ENCODE measurements around the gene ZNF678.
"Not testable (repeated sequence)": the region's sequence is repeated elsewhere in the genome, so short reads cannot be mapped to it uniquely, and the experiment has no call there.

The ZNF678 gene

GRCh38 chr1:227572752-227573151, 9.4 kb downstream of the ZNF678 start:
- peaks cover 3% of the 10 kb centered on the region; the same call in 1 of the 2 replicates for H3K9me3 ChIP-seq (ENCODE audit: insufficient read depth, low read depth, low read length)

GRCh38 chr1:227574926-227575325, 11.6 kb downstream of the ZNF678 start:
- Histone ChIP-seq H3K27ac (ENCODE audit: low read depth, low read length) (no peak overlapping the region), H3K27me3 (ENCODE audit: insufficient read depth, low read length) (no peaks in the 10 kb centered on the region), H3K36me3 (ENCODE audit: insufficient read depth, low read length) (no peaks in the 10 kb centered on the region), H3K4me1 (ENCODE audit: insufficient read depth, low read length) (no peaks in the 10 kb centered on the region), H3K9me3 (ENCODE audit: insufficient read depth, low read depth, low read length) (peaks cover 3% of the 10 kb centered on the region; the same call in 1 of the 2 replicates), H3K9ac (ENCODE audit: low read depth, low read length) (no peak overlapping the region), H3K4me3 (ENCODE audit: low read length) (no peak overlapping the region)
- WGBS = 93% methylated on average over 1 of the region's 1 CpG

More at GRCh38 chr1:227572752-227573151, 9.4 kb downstream of the ZNF678 start:
- 98% methylated on average over 7 of the region's 7 CpGs for WGBS
- Histone ChIP-seq H3K27ac (ENCODE audit: low read depth, low read length) (no peak overlapping the region), H3K4me1 (ENCODE audit: insufficient read depth, low read length) (no peaks in the 10 kb centered on the region), H3K27me3 (ENCODE audit: insufficient read depth, low read length) (no peaks in the 10 kb centered on the region), H3K4me3 (ENCODE audit: low read length) (no peak overlapping the region), H3K9ac (ENCODE audit: low read depth, low read length) (no peak overlapping the region), H3K36me3 (ENCODE audit: insufficient read depth, low read length) (no peaks in the 10 kb centered on the region)

DNA sequence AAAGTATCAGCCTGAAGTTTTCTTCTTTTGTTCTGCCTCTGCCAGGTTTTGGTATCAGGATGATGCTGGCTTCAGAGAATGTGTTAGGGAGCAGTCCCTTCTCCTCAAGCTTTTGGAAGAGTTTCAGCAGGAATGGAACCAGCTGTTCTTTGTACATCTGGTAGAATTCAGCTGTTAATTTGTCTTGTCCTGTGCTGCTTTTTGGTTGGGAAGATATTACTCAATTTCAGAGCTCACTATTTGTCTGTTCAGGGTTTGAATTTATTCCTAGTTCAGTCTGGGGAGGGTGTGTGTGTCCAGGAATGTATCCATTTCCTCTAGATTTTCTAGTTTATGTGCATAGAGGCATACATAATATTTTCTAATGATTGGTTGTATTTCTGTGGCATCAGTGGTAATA, 12.8 kb downstream of the ZNF678 start:
- H3K9me3 ChIP-seq (ENCODE audit: insufficient read depth, low read depth, low read length) = peaks cover 3% of the 10 kb centered on the region; the same call in 1 of the 2 replicates
- H3K27ac ChIP-seq (ENCODE audit: low read depth, low read length) = no peak overlapping the region
- H3K4me1 ChIP-seq (ENCODE audit: insufficient read depth, low read length) = no peaks in the 10 kb centered on the region
- H3K36me3 ChIP-seq (ENCODE audit: insufficient read depth, low read length) = no peaks in the 10 kb centered on the region
- H3K9ac ChIP-seq (ENCODE audit: low read depth, low read length) = no peak overlapping the region
- no peak overlapping the region for H3K4me3 ChIP-seq (ENCODE audit: low read length)
- no peaks in the 10 kb centered on the region for H3K27me3 ChIP-seq (ENCODE audit: insufficient read depth, low read length)

GRCh38 chr1:227577500-227577899, 14.1 kb downstream of the ZNF678 start:
- H3K4me1 ChIP-seq (ENCODE audit: insufficient read depth, low read length) = no peaks in the 10 kb centered on the region
- H3K9me3 ChIP-seq (ENCODE audit: insufficient read depth, low read depth, low read length) = peaks cover 3% of the 10 kb centered on the region; the same call in 1 of the 2 replicates
- no peaks in the 10 kb centered on the region for H3K36me3 ChIP-seq (ENCODE audit: insufficient read depth, low read length)
- H3K9ac ChIP-seq (ENCODE audit: low read depth, low read length) = no peak overlapping the region
- no peak overlapping the region for H3K4me3 ChIP-seq (ENCODE audit: low read length)
- H3K27me3 ChIP-seq (ENCODE audit: insufficient read depth, low read length) = no peaks in the 10 kb centered on the region
- no peak overlapping the region for H3K27ac ChIP-seq (ENCODE audit: low read depth, low read length)

- peaks cover 15% of the 10 kb centered on the region for H3K4me1 ChIP-seq (ENCODE audit: insufficient read depth, low read length)
- H3K27ac ChIP-seq (ENCODE audit: low read depth, low read length) = no peak overlapping the region
- H3K36me3 ChIP-seq (ENCODE audit: insufficient read depth, low read length) = peaks cover 12% of the 10 kb centered on the region; the same call in 1 of the 2 replicates
- no peak overlapping the region for H3K9ac ChIP-seq (ENCODE audit: low read depth, low read length)
- 98% methylated on average over 2 of the region's 2 CpGs for WGBS
- peaks cover 10% of the 10 kb centered on the region for H3K9me3 ChIP-seq (ENCODE audit: insufficient read depth, low read depth, low read length)
- H3K4me3 ChIP-seq (ENCODE audit: low read length) = no peak overlapping the region
- H3K27me3 ChIP-seq (ENCODE audit: insufficient read depth, low read length) = no peaks in the 10 kb centered on the region
Measured at GRCh38 chr1:227583354-227583753, 20.0 kb downstream of the ZNF678 start.

DNA sequence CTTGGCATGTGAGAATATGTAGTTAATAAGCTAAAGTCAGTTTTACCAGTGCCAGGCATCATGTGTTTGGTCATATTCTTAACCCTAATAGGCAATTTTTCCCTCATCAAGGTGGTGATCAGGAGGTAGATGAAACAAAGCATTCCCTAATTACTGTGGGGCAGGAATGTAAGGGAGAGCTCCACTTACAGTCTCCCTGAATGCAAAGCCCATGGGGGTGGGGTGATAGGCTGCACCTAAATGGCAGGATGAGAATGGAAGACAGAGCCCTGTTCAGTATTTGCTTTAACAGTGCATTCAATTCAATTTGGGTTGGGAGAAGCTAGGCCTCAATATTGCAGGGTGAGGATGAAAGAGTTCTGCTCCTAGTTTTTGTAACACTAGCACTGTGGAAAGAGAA, 23.4 kb downstream of the ZNF678 start:
- peak overlapping the region; percentile 46; the same call in 1 of the 2 replicates for H3K9ac ChIP-seq (ENCODE audit: low read depth, low read length)
- peaks cover 21% of the 10 kb centered on the region; the same call in 1 of the 2 replicates for H3K36me3 ChIP-seq (ENCODE audit: insufficient read depth, low read length)
- H3K4me3 ChIP-seq (ENCODE audit: low read length) = 0 out of 2 replicates have a peak overlapping the region, but pooled peaks have one; percentile 22
- peaks cover 15% of the 10 kb centered on the region for H3K4me1 ChIP-seq (ENCODE audit: insufficient read depth, low read length)
- H3K27me3 ChIP-seq (ENCODE audit: insufficient read depth, low read length) = no peaks in the 10 kb centered on the region
- H3K27ac ChIP-seq (ENCODE audit: low read depth, low read length) = peak overlapping the region; percentile 42
- H3K9me3 ChIP-seq (ENCODE audit: insufficient read depth, low read depth, low read length) = peaks cover 18% of the 10 kb centered on the region

GRCh38 chr1:227587968-227588367, 24.6 kb downstream of the ZNF678 start:
- H3K27me3 ChIP-seq (ENCODE audit: insufficient read depth, low read length) = no peaks in the 10 kb centered on the region
- peaks cover 15% of the 10 kb centered on the region for H3K4me1 ChIP-seq (ENCODE audit: insufficient read depth, low read length)
- H3K27ac ChIP-seq (ENCODE audit: low read depth, low read length) = no peak overlapping the region
- 92% methylated on average over 1 of the region's 1 CpG for WGBS
- peaks cover 21% of the 10 kb centered on the region; the same call in 1 of the 2 replicates for H3K36me3 ChIP-seq (ENCODE audit: insufficient read depth, low read length)
- no peak overlapping the region for H3K4me3 ChIP-seq (ENCODE audit: low read length)
- H3K9me3 ChIP-seq (ENCODE audit: insufficient read depth, low read depth, low read length) = peaks cover 18% of the 10 kb centered on the region
- H3K9ac ChIP-seq (ENCODE audit: low read depth, low read length) = no peak overlapping the region

DNA sequence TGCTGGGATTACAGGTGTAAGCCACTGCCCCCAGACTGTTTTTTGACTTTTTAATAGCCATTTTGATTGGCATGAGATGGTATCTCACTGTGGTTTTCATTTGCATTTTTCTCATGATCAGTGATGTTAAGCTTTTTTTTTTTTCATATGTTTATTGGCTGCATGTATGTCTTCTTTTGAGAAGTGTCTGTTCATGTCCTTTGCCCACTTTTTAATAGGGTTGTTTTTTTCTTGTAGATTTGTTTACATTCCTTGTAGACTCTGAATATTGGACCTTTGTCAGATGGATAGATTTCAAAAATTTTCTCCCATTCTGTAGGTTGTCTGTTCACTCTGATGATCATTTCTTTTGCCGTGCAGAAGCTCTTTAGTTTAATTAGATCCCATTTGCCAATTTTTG, 25.4 kb downstream of the ZNF678 start:
- not testable (repeated sequence) for H3K27ac ChIP-seq (ENCODE audit: low read depth, low read length); H3K27me3 ChIP-seq (ENCODE audit: insufficient read depth, low read length); H3K4me3 ChIP-seq (ENCODE audit: low read length); H3K9ac ChIP-seq (ENCODE audit: low read depth, low read length)
- peaks cover 21% of the 10 kb centered on the region; the same call in 1 of the 2 replicates for H3K36me3 ChIP-seq (ENCODE audit: insufficient read depth, low read length)
- peaks cover 18% of the 10 kb centered on the region for H3K9me3 ChIP-seq (ENCODE audit: insufficient read depth, low read depth, low read length)
- WGBS = 100% methylated on average over 1 of the region's 1 CpG
- H3K4me1 ChIP-seq (ENCODE audit: insufficient read depth, low read length) = peaks cover 15% of the 10 kb centered on the region

DNA sequence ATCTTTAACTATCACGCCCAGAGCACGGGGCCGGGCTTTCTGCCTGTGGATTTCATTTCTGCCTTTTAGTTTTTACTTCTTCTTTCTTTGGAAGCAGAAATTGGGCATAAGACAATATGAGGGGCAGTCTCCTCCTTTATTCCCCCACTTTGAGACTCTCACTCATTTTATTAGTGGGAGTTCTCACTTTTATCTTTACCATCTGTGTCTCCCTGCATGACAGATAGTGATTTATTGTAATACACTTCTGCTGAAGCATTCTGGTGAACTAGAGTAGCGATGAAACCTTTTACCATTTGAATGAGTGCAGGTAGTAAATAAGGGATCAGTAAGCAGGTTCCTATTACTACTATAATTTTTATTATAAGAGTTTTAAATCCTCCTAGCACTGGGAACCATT, 26.4 kb downstream of the ZNF678 start:
- 92% methylated on average over 4 of the region's 4 CpGs for WGBS
- H3K36me3 ChIP-seq (ENCODE audit: insufficient read depth, low read length) = peaks cover 21% of the 10 kb centered on the region; the same call in 1 of the 2 replicates

GRCh38 chr1:227596222-227596621, 32.9 kb downstream of the ZNF678 start:
- not testable (repeated sequence) for H3K27me3 ChIP-seq (ENCODE audit: insufficient read depth, low read length); H3K4me1 ChIP-seq (ENCODE audit: insufficient read depth, low read length); H3K9ac ChIP-seq (ENCODE audit: low read depth, low read length); H3K4me3 ChIP-seq (ENCODE audit: low read length); H3K27ac ChIP-seq (ENCODE audit: low read depth, low read length)
- H3K9me3 ChIP-seq (ENCODE audit: insufficient read depth, low read depth, low read length) = peaks cover 39% of the 10 kb centered on the region
- peaks cover 15% of the 10 kb centered on the region for H3K36me3 ChIP-seq (ENCODE audit: insufficient read depth, low read length)
- 91% methylated on average over 4 of the region's 6 CpGs for whole genome bisulfite sequencing

More for the DNA sequence above, 26.4 kb downstream of the ZNF678 start:
- H3K27me3 ChIP-seq (ENCODE audit: insufficient read depth, low read length); H3K9ac ChIP-seq (ENCODE audit: low read depth, low read length); H3K4me3 ChIP-seq (ENCODE audit: low read length); H3K27ac ChIP-seq (ENCODE audit: low read depth, low read length): not testable (repeated sequence)
- H3K4me1 ChIP-seq (ENCODE audit: insufficient read depth, low read length) = peaks cover 15% of the 10 kb centered on the region
- H3K9me3 ChIP-seq (ENCODE audit: insufficient read depth, low read depth, low read length) = peaks cover 26% of the 10 kb centered on the region

DNA sequence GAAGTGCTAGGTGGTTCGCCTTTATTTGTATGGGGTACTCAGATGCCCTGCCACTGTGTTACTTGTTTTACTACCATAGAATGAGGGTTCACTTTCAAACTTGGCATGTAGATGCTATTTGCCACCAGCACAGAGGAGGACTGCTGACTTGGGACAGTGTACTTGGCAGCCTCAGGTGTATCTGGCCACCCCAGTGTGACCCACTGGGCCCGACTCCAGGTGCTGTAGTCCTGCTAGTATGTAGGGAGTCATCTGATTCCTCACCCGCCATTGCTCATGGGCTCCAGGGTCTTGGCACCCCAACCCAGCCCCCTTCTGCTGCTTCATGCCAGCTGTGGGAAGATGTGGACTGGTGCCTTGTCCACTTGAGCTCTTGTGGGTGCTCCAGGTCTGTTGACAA, 40.0 kb downstream of the ZNF678 start:
- Histone ChIP-seq H3K36me3 (ENCODE audit: insufficient read depth, low read length) (peaks cover 2% of the 10 kb centered on the region; the same call in 1 of the 2 replicates), H3K9me3 (ENCODE audit: insufficient read depth, low read depth, low read length) (peaks cover 10% of the 10 kb centered on the region; the same call in 1 of the 2 replicates), H3K27me3 (ENCODE audit: insufficient read depth, low read length) (no peaks in the 10 kb centered on the region), H3K4me1 (ENCODE audit: insufficient read depth, low read length) (peaks cover 6% of the 10 kb centered on the region), H3K9ac (ENCODE audit: low read depth, low read length) (no peak overlapping the region), H3K27ac (ENCODE audit: low read depth, low read length) (no peak overlapping the region), H3K4me3 (ENCODE audit: low read length) (no peak overlapping the region)
- WGBS = 92% methylated on average over 3 of the region's 3 CpGs

DNA sequence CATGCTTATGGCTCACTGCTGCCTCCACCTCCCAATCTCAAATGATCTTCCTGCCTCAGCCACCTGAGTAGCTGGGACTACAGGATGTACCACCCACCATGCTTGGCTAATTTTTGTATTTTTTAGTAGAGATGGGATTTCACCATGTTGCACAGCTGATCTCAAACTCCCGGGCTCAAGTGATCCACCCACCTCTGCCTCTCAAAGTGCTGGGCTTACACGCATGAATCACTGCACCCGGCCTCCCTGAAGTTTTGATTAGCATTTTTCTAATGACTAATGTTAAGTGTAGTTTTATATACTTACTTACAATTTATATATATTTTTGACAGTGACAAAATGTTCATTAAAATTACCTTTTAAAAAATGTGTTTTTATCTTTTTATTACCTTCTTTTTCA, 41.1 kb downstream of the ZNF678 start:
- no peak overlapping the region for H3K9ac ChIP-seq (ENCODE audit: low read depth, low read length)
- H3K36me3 ChIP-seq (ENCODE audit: insufficient read depth, low read length) = peaks cover 5% of the 10 kb centered on the region
- peaks cover 6% of the 10 kb centered on the region for H3K4me1 ChIP-seq (ENCODE audit: insufficient read depth, low read length)
- H3K4me3 ChIP-seq (ENCODE audit: low read length) = no peak overlapping the region
- WGBS = 97% methylated on average over 2 of the region's 3 CpGs
- no peaks in the 10 kb centered on the region for H3K27me3 ChIP-seq (ENCODE audit: insufficient read depth, low read length)
- no peak overlapping the region for H3K27ac ChIP-seq (ENCODE audit: low read depth, low read length)
- H3K9me3 ChIP-seq (ENCODE audit: insufficient read depth, low read depth, low read length) = peaks cover 18% of the 10 kb centered on the region; the same call in 1 of the 2 replicates

All from HUES64 (cell line).